ENCODE data around the gene OR5AP2. TPM values are rescaled to one million over a fixed set of nuclear protein-coding genes. Genes with fewer than 3 reads are reported as not detected.

OR5AP2 gene
- total RNA-seq, 2 donors from 2014 or later, result not detected

Other genes starting within 250 kb of the OR5AP2 start
- gene OR5AL1, start 229.7 kb downstream of the OR5AP2 start, total RNA-seq, result not detected
- not detected for gene OR5M3, start 169.1 kb downstream of the OR5AP2 start, total RNA-seq
- gene OR5M8, start 151.1 kb downstream of the OR5AP2 start, total RNA-seq, result not detected
- gene OR5M11, start 99.2 kb downstream of the OR5AP2 start, total RNA-seq, result not detected
- gene OR5M10, start 64.7 kb downstream of the OR5AP2 start, total RNA-seq, result not detected
- gene OR5M1, start 27.6 kb downstream of the OR5AP2 start, total RNA-seq, result not detected
- not detected for gene OR5AR1, start 21.2 kb upstream of the OR5AP2 start, total RNA-seq
- not detected for gene OR9G1, start 56.7 kb upstream of the OR5AP2 start, total RNA-seq
- not detected for gene OR9G4, start 106.3 kb upstream of the OR5AP2 start, total RNA-seq

Measured in endodermal cell (in vitro differentiated cells).